ENCODE measurements around the gene SMIM8. TPM values are rescaled to one million over a fixed set of nuclear protein-coding genes. Genes with fewer than 3 reads are reported as not detected.

SMIM8 gene
- total RNA-seq, 1 experiment from 2014 or later, result 6.6 TPM

- H4K20me1 ChIP-seq (ENCODE audit: control insufficient read depth, insufficient read depth, insufficient read length), result no peaks in the 10 kb centered on the region
- H3K9me3 ChIP-seq (ENCODE audit: control insufficient read depth, low read depth, low read length), result no peaks in the 10 kb centered on the region
- Mint-ChIP-seq H3K27ac (no peak overlapping the region), H3K27me3 (ENCODE audit: low read depth) (no peaks in the 10 kb centered on the region; the same call in 1 of the 2 replicates), H3K36me3 (ENCODE audit: insufficient read depth in 1 of 3, low read depth in 3 of 3) (no peaks in the 10 kb centered on the region), H3K4me3 (no peak overlapping the region), H3K4me1 (peaks cover 0 to 6% of the 10 kb centered on the region in 2 experiments; a peak in 2 of 4 replicates), H3K9me3 (no peaks in the 10 kb centered on the region)
- no peaks in the 10 kb centered on the region for H3K79me1 ChIP-seq (ENCODE audit: insufficient read depth, low read depth, low read length, poor library complexity, severe bottlenecking)
- no peaks in the 10 kb centered on the region for H3K23me2 ChIP-seq (ENCODE audit: insufficient read length, low read depth, low read length, poor library complexity, severe bottlenecking)
- TF ChIP-seq CTCF (conservative IDR thresholded peaks at IDR 0.05), result no peak
- no peak overlapping the region for H3T11ph ChIP-seq (ENCODE audit: low read length)
- H2BK120ac ChIP-seq (ENCODE audit: low read depth, low read length, poor library complexity, severe bottlenecking), result no peak overlapping the region
- no peak overlapping the region for H2AFZ ChIP-seq (ENCODE audit: low read length)
- H2BK5ac ChIP-seq (ENCODE audit: insufficient read length, low read length), result no peak overlapping the region
- no peak overlapping the region for H3K18ac ChIP-seq (ENCODE audit: insufficient read length, low read depth, low read length)
- H3K79me2 ChIP-seq (ENCODE audit: insufficient read depth, low read length), result no peaks in the 10 kb centered on the region
- H4K91ac ChIP-seq (ENCODE audit: insufficient read length, low read depth, low read length), result no peak overlapping the region
- peaks cover 2% of the 10 kb centered on the region; the same call in 1 of the 2 replicates for H3K4me1 ChIP-seq (ENCODE audit: insufficient read depth, low read length)
- no peak overlapping the region for H3K56ac ChIP-seq (ENCODE audit: insufficient read length, low read depth, low read length)
- no peak overlapping the region for H3K9ac ChIP-seq (ENCODE audit: extremely low read depth, insufficient read length, low read length)
- no CpG with 5 or more reads among the region's 1 CpG for WGBS (ENCODE audit: extremely low coverage, insufficient read length, low lambda C conversion rate)
- no peak overlapping the region for H3K4ac ChIP-seq (ENCODE audit: low read depth, low read length)
- no peak overlapping the region for H2BK15ac ChIP-seq (ENCODE audit: low read depth, low read length)
- no peak overlapping the region for H2AK5ac ChIP-seq (ENCODE audit: insufficient read length, low read length)
- H2BK20ac ChIP-seq (ENCODE audit: low read depth, low read length, poor library complexity, severe bottlenecking), result no peak overlapping the region
- no peak overlapping the region for H4K5ac ChIP-seq (ENCODE audit: insufficient read length, low read depth, low read length)
- H3K27me3 ChIP-seq (ENCODE audit: insufficient read depth, low read length), result no peaks in the 10 kb centered on the region
- no peak overlapping the region for H2BK12ac ChIP-seq (ENCODE audit: insufficient read length, low read depth, low read length)
- no peak overlapping the region for H3K27ac ChIP-seq (ENCODE audit: insufficient read length, low read depth, low read length)
- H3K14ac ChIP-seq (ENCODE audit: insufficient read depth, low read length), result no peak overlapping the region
- H3K23ac ChIP-seq (ENCODE audit: insufficient read length, low read depth, low read length), result no peak overlapping the region
- DNase-seq, result no peak
- H3K4me2 ChIP-seq (ENCODE audit: insufficient read depth, insufficient read length, low read length), result no peak overlapping the region
- H4K8ac ChIP-seq (replicated peaks; ENCODE audit: insufficient read length, low read depth, low read length), result no peak overlapping the region
Observed at GRCh38 chr6:87282743-87283142, 39.6 kb upstream of the SMIM8 start.

Data from H9 (cell line).